IMR-90 (cell line): ENCODE results near the gene ACTR3C. TPM values are rescaled to one million over a fixed set of nuclear protein-coding genes. Genes with fewer than 3 reads are reported as not detected.

Source experiments
- ATAC-seq: fragments of 200-7000 bp; cut with Tn5 transposase; 2 replicates; pipeline ENCODE4 v1.9.1; 2020; ENCODE audit warnings: low read depth, mild to moderate bottlenecking, moderate library complexity
- BruUV-seq: library from RNA; stranded (reverse); fragments of 400-500 nt; replicated peaks from 2 replicates; lab custom pipeline; 2021; lab: Mats Ljungman, UMichigan
- CTCF ChIA-PET: fragments of 300-600 bp; formaldehyde crosslinking; extraction: SDS; loops from one replicate; lab custom pipeline; 2021; ENCODE audit warnings: antibody characterized with exemption; lab: Yijun Ruan, JAX
- POLR2A ChIA-PET: fragments of 300-600 bp; sonication (Branson Sonifier 250); formaldehyde crosslinking; loops from one replicate; lab custom pipeline; 2022; ENCODE audit warnings: antibody characterized with exemption; ENCODE audit not compliant: unreplicated experiment; lab: Charles Lee
- DNase-seq: peaks from one replicate; pipeline ENCODE4 v3.0.0; 2013
- H2AFZ ChIP-seq: replicated peaks from 2 replicates; pipeline ENCODE3; 2013; ENCODE audit warnings: low read length, mild to moderate bottlenecking; ENCODE audit not compliant: poor library complexity
- H2AK5ac ChIP-seq: 2 replicates; pipeline ENCODE4 v1.6.1; 2013; ENCODE audit warnings: low read depth, low read length, inconsistent platforms
- H2AK9ac ChIP-seq: replicated peaks from 2 replicates; pipeline ENCODE3; 2013; ENCODE audit warnings: mild to moderate bottlenecking, low read depth, low read length, moderate library complexity; ENCODE audit not compliant: poor library complexity
- H2BK120ac ChIP-seq: 2 replicates; pipeline ENCODE4 v1.6.1; 2013; ENCODE audit warnings: low read depth, low read length, inconsistent platforms
- H2BK15ac ChIP-seq: 3 replicates; pipeline ENCODE4 v1.6.1; 2013; ENCODE audit warnings: low read depth, low read length, inconsistent platforms
- H2BK20ac ChIP-seq: 2 replicates; pipeline ENCODE4 v1.6.1; 2013; ENCODE audit warnings: low read depth, mild to moderate bottlenecking, inconsistent platforms, low read length, moderate library complexity
- H2BK5ac ChIP-seq: 2 replicates; pipeline ENCODE4 v1.6.1; 2013; ENCODE audit warnings: mild to moderate bottlenecking, low read depth, low read length, inconsistent platforms; ENCODE audit not compliant: poor library complexity, severe bottlenecking
- H3K14ac ChIP-seq: replicated peaks from 2 replicates; pipeline ENCODE4 v1.6.1; 2013; ENCODE audit warnings: low read depth, low read length, inconsistent platforms
- H3K18ac ChIP-seq: 2 replicates; pipeline ENCODE4 v1.6.1; 2013; ENCODE audit warnings: low read depth, low read length, control low read depth
- H3K23ac ChIP-seq: 2 replicates; pipeline ENCODE4 v1.6.1; 2013; ENCODE audit warnings: low read depth, low read length, inconsistent platforms
- H3K27ac ChIP-seq: 2 replicates; pipeline ENCODE4 v1.5.1; 2013; ENCODE audit warnings: mild to moderate bottlenecking, control low read depth, low read length; ENCODE audit not compliant: insufficient read depth
- H3K27me3 ChIP-seq: 2 replicates; pipeline ENCODE4 v1.6.1; 2013; ENCODE audit warnings: low read length; ENCODE audit not compliant: control insufficient read depth, insufficient read depth
- H3K36me3 ChIP-seq: 2 replicates; pipeline ENCODE4 v1.6.1; 2013; ENCODE audit warnings: low read length, mixed read lengths; ENCODE audit not compliant: control insufficient read depth, insufficient read depth
- H3K4ac ChIP-seq: 2 replicates; pipeline ENCODE4 v1.6.1; 2013; ENCODE audit warnings: low read depth, low read length, inconsistent platforms
- H3K4me1 ChIP-seq: 2 replicates; pipeline ENCODE4 v1.6.1; 2013; ENCODE audit warnings: low read length, mixed read lengths; ENCODE audit not compliant: control insufficient read depth, insufficient read depth
- H3K4me2 ChIP-seq: 2 replicates; pipeline ENCODE4 v1.6.1; 2013; ENCODE audit warnings: low read depth, mild to moderate bottlenecking, control low read depth, low read length, moderate library complexity
- H3K4me3 ChIP-seq: 2 replicates; pipeline ENCODE4 v1.5.1; 2013; ENCODE audit warnings: low read depth, mild to moderate bottlenecking, control low read depth, low read length, moderate library complexity; ENCODE audit not compliant: insufficient read depth
- H3K56ac ChIP-seq: 2 replicates; pipeline ENCODE4 v1.6.1; 2013; ENCODE audit warnings: low read length, inconsistent platforms; ENCODE audit not compliant: insufficient read depth; ENCODE audit errors: extremely low read depth
- H3K79me1 ChIP-seq, 2 experiments: 2 replicates each; pipeline ENCODE4 v1.6.1; 2013; ENCODE audit warnings: low read length in 2 of 2, inconsistent platforms in 1 of 2, low read depth in 1 of 2
- H3K9ac ChIP-seq: 2 replicates; pipeline ENCODE4 v1.6.1; 2013; ENCODE audit warnings: low read depth, low read length, control low read depth
- H3K9me1 ChIP-seq: 2 replicates; pipeline ENCODE4 v1.6.1; 2013; ENCODE audit warnings: low read length, inconsistent platforms; ENCODE audit not compliant: insufficient read depth
- H3K9me3 ChIP-seq: 2 replicates; pipeline ENCODE4 v1.6.1; 2013; ENCODE audit warnings: low read length; ENCODE audit not compliant: control insufficient read depth, insufficient read depth
- H4K20me1 ChIP-seq: 2 replicates; pipeline ENCODE4 v1.6.1; 2013; ENCODE audit warnings: low read length, inconsistent platforms; ENCODE audit not compliant: insufficient read depth
- H4K5ac ChIP-seq: 2 replicates; pipeline ENCODE4 v1.6.1; 2013; ENCODE audit warnings: mild to moderate bottlenecking, low read depth, low read length, control low read depth
- H4K8ac ChIP-seq, 2 experiments: 2 replicates each; pipeline ENCODE4 v1.6.1; 2013; ENCODE audit warnings: low read depth in 2 of 2, low read length in 2 of 2, control low read depth in 1 of 2, inconsistent platforms in 1 of 2
- H4K91ac ChIP-seq: 2 replicates; pipeline ENCODE4 v1.6.1; 2013; ENCODE audit warnings: low read depth, low read length, inconsistent platforms; ENCODE audit not compliant: insufficient read depth
- CHD1 ChIP-seq: IDR thresholded peaks from 2 replicates; pipeline ENCODE4 v1.6.1; 2012; ENCODE audit warnings: low read depth, low read length, improper control_type of control experiment
- ELK1 ChIP-seq: fragments of 150-350 bp; IDR thresholded peaks from 2 replicates; pipeline ENCODE4 v1.6.1; 2016; ENCODE audit warnings: low read depth, mild to moderate bottlenecking, low read length, moderate library complexity, borderline replicate concordance
- NFE2L2 ChIP-seq: fragments of 150-350 bp; IDR thresholded peaks from 2 replicates; pipeline ENCODE4 v1.6.1; 2016; ENCODE audit warnings: low read depth, mild to moderate bottlenecking, low read length
- POLR2A ChIP-seq: IDR thresholded peaks from 2 replicates; pipeline ENCODE4 v1.6.1; 2012; ENCODE audit warnings: mild to moderate bottlenecking, low read depth, low read length
- SMC3 ChIP-seq: fragments of 150-350 bp; IDR thresholded peaks from 2 replicates; pipeline ENCODE4 v1.6.1; 2016; ENCODE audit warnings: low read depth, mild to moderate bottlenecking, antibody characterized with exemption, low read length, moderate library complexity
- WGBS, 2 experiments: methylation state at CpG; one replicate each; pipeline versions ENCODE4 v1.1.5 to v1.1.7; 2013; ENCODE audit warnings: missing lambda C conversion rate in 2 of 2; ENCODE audit not compliant: insufficient read length in 1 of 2; ENCODE audit errors: extremely low coverage in 2 of 2; 5-methylcytosine and 5-hydroxymethylcytosine counted together
- dilution Hi-C: fragments of 300-500 bp; cut with HindIII; formaldehyde crosslinking; loops from one replicate; pipeline ENCODE4 v1.14.3; 2018; ENCODE audit warnings: low sequenced_read_pairs; ENCODE audit not compliant: unreplicated experiment
- in situ Hi-C: fragments of 300-500 bp; cut with MboI; formaldehyde crosslinking; loops from 3 replicates; pipeline ENCODE4 v1.14.3; 2019; ENCODE audit warnings: low sequenced_read_pairs, inconsistent platforms, mixed read lengths
- intact Hi-C: fragments of 100-400 bp; cut with micrococcal nuclease; formaldehyde crosslinking; loops from 2 replicates; pipeline ENCODE4 v1.10.0; 2022
- polyA plus RNA-seq, 3 experiments: library from polyadenylated mRNA; depleted of rRNA; stranded (reverse); fragments of >200 nt; gene quantifications; 2 replicates each; pipeline ENCODE4 v1.2.3, GENCODE V29; 2012; ENCODE audit warnings: low replicate concordance in 1 of 3
- total RNA-seq: library from RNA; depleted of rRNA; stranded (reverse); fragments of >200 nt; gene quantifications from 2 replicates; pipeline ENCODE4 v1.2.3, GENCODE V29; 2012
- TF ChIP-seq, protein P1 (sequence below): fragments of 150-350 bp; IDR thresholded peaks from 2 replicates; pipeline ENCODE4 v1.6.1; 2017; ENCODE audit warnings: mild to moderate bottlenecking, antibody characterized with exemption, low read length, low read depth
- TF ChIP-seq, protein P2 (sequence below): conservative IDR thresholded peaks from 2 replicates; pipeline ENCODE4 v1.5.1; 2012; ENCODE audit warnings: mild to moderate bottlenecking, low read depth, low read length, improper control_type of control experiment

ACTR3C gene
- total and polyA plus RNA-seq, 2 of the 4 experiments (the other 2 are of a cell fraction): not detected

- TF ChIP-seq ELK1: no peak
These were observed 47.3 kb upstream of the ACTR3C start (continued) for GRCh38 chr7:150370612-150371071.

DNA sequence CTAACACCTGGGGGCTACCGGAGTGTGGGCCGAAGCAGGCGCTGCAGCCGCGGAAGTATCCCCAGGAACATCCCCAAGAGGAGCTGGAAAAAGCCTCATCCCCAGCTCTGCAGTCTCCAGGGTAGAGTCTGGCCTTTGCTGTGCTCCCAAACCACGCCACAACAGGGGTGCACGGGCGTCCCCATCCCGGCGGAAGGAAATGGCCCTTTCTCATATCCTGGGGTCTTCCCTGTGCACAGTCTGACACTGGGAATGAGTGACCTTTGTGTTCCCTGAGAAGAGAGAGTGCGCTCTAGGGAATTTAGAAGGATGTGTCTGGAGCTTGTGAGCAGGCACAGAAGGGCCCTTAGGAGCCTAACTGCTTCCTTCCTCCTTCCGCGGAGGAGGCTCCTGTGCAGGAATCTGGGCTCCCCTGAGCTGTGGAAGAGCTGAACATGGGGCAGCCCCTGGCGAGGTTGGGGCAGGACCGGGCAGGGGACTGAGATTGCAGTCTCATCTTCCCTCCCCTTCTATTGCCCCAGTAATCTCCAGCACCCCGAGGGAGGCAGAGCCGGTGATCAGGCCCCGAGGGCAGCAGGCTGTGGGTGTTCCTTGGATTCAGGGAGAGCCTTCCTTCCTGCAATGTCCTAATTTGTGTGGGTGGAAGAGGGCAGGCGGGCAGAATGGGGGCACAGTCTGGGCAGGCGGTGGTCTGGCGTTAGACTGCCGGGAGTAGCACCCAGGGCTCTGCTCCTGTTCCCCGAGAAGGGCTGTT is 46.6 kb upstream of the ACTR3C start:
- Histone ChIP-seq H3K9me3 (no peaks in the 10 kb centered on the region), H3K4me3 (peak overlapping the region; percentile 81), H2BK15ac (peak overlapping the region; percentile 46; the same call in 1 of the 3 replicates), H2BK5ac (peak overlapping the region; percentile 79), H3K79me1 (peaks cover 21 to 44% of the 10 kb centered on the region in 2 experiments; a peak in 3 of 4 replicates), H3K27ac (peak overlapping the region; percentile 85), H2AFZ (peak overlapping the region; percentile 97), H2BK120ac (peak overlapping the region; percentile 86), H4K91ac (peak overlapping the region; percentile 97), H3K27me3 (no peaks in the 10 kb centered on the region), H3K4me1 (peaks cover 18% of the 10 kb centered on the region), H2BK20ac (no peak overlapping the region), H3K14ac (peak overlapping the region; percentile 99), H3K9ac (peak overlapping the region; percentile 81), H2AK5ac (peak overlapping the region; percentile 89), H4K8ac (peak overlapping the region; percentile 56 to 92; a peak in 3 of 4 replicates), H3K18ac (0 out of 2 replicates have a peak overlapping the region, but pooled peaks have one; percentile 9), H3K4me2 (peak overlapping the region; percentile 97), H3K9me1 (no peaks in the 10 kb centered on the region; the same call in 1 of the 2 replicates), H3K56ac (peak overlapping the region; percentile 93), H4K5ac (peak overlapping the region; percentile 11; the same call in 1 of the 2 replicates), H3K4ac (peak overlapping the region; percentile 98), H4K20me1 (peaks cover 9% of the 10 kb centered on the region), H3K23ac (peak overlapping the region; percentile 99; the same call in 1 of the 2 replicates), H3K36me3 (peaks cover 38% of the 10 kb centered on the region), H2AK9ac (peak overlapping the region; percentile 93)
- 85% methylated on average over 4 of the region's 23 CpGs; no CpG with 5 or more reads in 1 of the 2 experiments for whole genome bisulfite sequencing, 2 experiments
- intact Hi-C loops (loop anchor here (1.0 kb wide), 1 partner anchor 35 kb away; no protein-coding TSS in a partner anchor), dilution Hi-C loops (no loop called here), in situ Hi-C loops (no loop called here)
- POLR2A ChIA-PET: interaction anchor here (0.6 to 1.7 kb wide), 2 partner anchors 35 to 53 kb away, joined by 3 to 5 read pairs; no protein-coding TSS in a partner anchor
- ATAC-seq (0 out of 2 replicates have a peak, but pooled peaks have one; percentile 1), DNase-seq (no peak)
- no TSS peak for BruUV-seq
- CTCF ChIA-PET: interaction anchor here (0.8 to 1.1 kb wide), 4 partner anchors 8 to 64 kb away, joined by 3 to 5 read pairs (median 3); no protein-coding TSS in a partner anchor
- TF ChIP-seq SMC3: no peak
- TF ChIP-seq POLR2A: no peak
- TF ChIP-seq, protein P1, sequence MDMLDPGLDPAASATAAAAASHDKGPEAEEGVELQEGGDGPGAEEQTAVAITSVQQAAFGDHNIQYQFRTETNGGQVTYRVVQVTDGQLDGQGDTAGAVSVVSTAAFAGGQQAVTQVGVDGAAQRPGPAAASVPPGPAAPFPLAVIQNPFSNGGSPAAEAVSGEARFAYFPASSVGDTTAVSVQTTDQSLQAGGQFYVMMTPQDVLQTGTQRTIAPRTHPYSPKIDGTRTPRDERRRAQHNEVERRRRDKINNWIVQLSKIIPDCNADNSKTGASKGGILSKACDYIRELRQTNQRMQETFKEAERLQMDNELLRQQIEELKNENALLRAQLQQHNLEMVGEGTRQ: no peak
- no peak for TF ChIP-seq ELK1
- TF ChIP-seq CHD1: no peak
- no peak for TF ChIP-seq NFE2L2
- TF ChIP-seq, protein P2, sequence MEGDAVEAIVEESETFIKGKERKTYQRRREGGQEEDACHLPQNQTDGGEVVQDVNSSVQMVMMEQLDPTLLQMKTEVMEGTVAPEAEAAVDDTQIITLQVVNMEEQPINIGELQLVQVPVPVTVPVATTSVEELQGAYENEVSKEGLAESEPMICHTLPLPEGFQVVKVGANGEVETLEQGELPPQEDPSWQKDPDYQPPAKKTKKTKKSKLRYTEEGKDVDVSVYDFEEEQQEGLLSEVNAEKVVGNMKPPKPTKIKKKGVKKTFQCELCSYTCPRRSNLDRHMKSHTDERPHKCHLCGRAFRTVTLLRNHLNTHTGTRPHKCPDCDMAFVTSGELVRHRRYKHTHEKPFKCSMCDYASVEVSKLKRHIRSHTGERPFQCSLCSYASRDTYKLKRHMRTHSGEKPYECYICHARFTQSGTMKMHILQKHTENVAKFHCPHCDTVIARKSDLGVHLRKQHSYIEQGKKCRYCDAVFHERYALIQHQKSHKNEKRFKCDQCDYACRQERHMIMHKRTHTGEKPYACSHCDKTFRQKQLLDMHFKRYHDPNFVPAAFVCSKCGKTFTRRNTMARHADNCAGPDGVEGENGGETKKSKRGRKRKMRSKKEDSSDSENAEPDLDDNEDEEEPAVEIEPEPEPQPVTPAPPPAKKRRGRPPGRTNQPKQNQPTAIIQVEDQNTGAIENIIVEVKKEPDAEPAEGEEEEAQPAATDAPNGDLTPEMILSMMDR: no peak
